Activated CD4-positive, alpha-beta memory T cell treated with anti-CD3 and anti-CD28 coated beads for 36 hours (primary cell): ENCODE measurements around the gene KCNC4. TPM values are rescaled to one million over a fixed set of nuclear protein-coding genes. Genes with fewer than 3 reads are reported as not detected.

Experiments used
- CTCF ChIA-PET: fragments of 350-600 bp; sonication (Branson Sonifier 250); formaldehyde crosslinking; loops from one replicate; lab custom pipeline; 2021; ENCODE audit warnings: antibody characterized with exemption, inconsistent platforms; lab: Charles Lee
- POLR2A ChIA-PET: fragments of 350-600 bp; sonication (Branson Sonifier 250); formaldehyde crosslinking; loops from one replicate; lab custom pipeline; 2021; ENCODE audit warnings: antibody characterized with exemption; lab: Charles Lee
- DNase-seq: peaks from one replicate; pipeline ENCODE4 v3.0.0-alpha.2; 2020
- H3K27ac Mint-ChIP-seq: one replicate; pipeline ENCODE4 v1.8.0; 2021; ENCODE audit warnings: mixed read lengths
- H3K27me3 Mint-ChIP-seq: one replicate; pipeline ENCODE4 v1.8.0; 2021; ENCODE audit warnings: mixed read lengths
- H3K36me3 Mint-ChIP-seq: one replicate; pipeline ENCODE4 v1.8.0; 2021; ENCODE audit warnings: mixed read lengths
- H3K4me1 Mint-ChIP-seq: one replicate; pipeline ENCODE4 v1.8.0; 2021; ENCODE audit warnings: low read depth, mixed read lengths
- H3K4me3 Mint-ChIP-seq: one replicate; pipeline ENCODE4 v1.8.0; 2021; ENCODE audit warnings: mild to moderate bottlenecking, mixed read lengths
- H3K9me3 Mint-ChIP-seq: one replicate; pipeline ENCODE4 v1.8.0; 2021; ENCODE audit warnings: mixed read lengths
- intact Hi-C: fragments of 100-400 bp; cut with micrococcal nuclease; formaldehyde crosslinking; loops from one replicate; pipeline ENCODE4 v1.15.1; 2023
- total RNA-seq, 2 experiments: library from RNA; stranded (reverse); gene quantifications; one replicate each; pipeline ENCODE4 v1.2.3, GENCODE V29; 2021

The KCNC4 gene
- total RNA-seq, 2 experiments from 2014 or later = 15.0 to 15.1 TPM

DNA sequence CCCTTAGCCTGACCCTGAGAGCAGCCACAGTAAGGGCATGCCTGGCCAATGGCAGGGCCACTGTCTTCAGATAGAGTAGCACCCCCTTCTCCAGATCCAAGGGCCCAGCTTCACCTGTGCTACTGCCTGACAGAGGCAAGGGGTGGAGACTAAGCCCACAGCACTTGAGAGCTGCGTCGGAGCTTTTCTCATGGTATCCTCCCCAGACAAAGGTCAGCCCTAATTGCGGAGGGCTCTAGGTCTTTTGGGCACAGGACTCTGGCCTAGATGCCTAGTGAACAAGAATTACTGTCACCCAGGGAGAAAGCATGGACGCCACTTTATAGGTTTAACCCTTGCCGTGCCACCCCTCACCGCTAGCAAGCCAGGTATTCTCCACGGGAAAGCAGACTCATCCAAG is 15.1 kb downstream of the KCNC4 start:
- DNase-seq = no peak
- Mint-ChIP-seq H3K4me3 (no peak overlapping the region), H3K27me3 (no peaks in the 10 kb centered on the region), H3K9me3 (no peaks in the 10 kb centered on the region), H3K27ac (no peak overlapping the region), H3K36me3 (peaks cover 14% of the 10 kb centered on the region), H3K4me1 (no peaks in the 10 kb centered on the region)
- POLR2A ChIA-PET = no interaction called here
- intact Hi-C loops = no loop called here
- CTCF ChIA-PET = interaction anchor here (0.7 to 2.3 kb wide), 2 partner anchors 17 to 28 kb away, joined by 5 to 10 read pairs; no protein-coding TSS in a partner anchor

DNA sequence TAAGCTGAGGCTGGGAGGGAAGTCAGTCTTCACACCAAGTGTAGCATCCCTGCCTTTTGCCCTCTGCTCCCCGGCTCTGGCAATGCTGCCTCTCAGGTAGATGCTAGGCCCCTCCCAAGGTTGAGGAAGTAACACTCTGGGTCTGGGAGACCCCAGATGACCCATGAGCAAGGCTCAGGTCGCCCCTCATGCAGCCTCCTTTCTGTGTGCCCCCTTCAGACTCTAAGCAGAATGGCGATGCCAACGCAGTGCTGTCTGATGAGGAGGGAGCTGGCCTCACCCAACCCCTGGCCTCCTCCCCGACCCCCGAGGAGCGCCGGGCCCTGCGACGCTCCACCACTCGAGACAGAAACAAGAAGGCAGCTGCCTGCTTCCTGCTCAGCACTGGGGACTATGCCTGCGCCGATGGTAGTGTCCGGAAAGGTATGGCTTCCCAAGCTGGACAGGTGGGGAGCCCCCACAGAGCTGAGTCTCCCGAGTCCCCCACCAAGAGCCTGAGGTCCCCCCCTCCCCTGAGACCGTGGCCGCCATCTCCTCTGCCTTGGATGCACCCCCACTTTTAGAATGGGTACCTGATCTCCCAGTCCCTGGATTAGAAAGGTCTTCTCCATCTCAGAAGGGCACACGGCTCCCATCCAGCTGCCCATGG is 15.8 kb downstream of the KCNC4 start:
- no peaks in the 10 kb centered on the region for H3K27me3 Mint-ChIP-seq
- H3K9me3 Mint-ChIP-seq = no peaks in the 10 kb centered on the region
- CTCF ChIA-PET = interaction anchor here (2.3 kb wide), 1 partner anchor 18 kb away, joined by 10 read pairs; no protein-coding TSS in a partner anchor
- intact Hi-C loops = no loop called here
- no peak for DNase-seq
- no peak overlapping the region for H3K27ac Mint-ChIP-seq
- H3K4me3 Mint-ChIP-seq = no peak overlapping the region
- POLR2A ChIA-PET = no interaction called here
- H3K36me3 Mint-ChIP-seq = peaks cover 14% of the 10 kb centered on the region
- no peaks in the 10 kb centered on the region for H3K4me1 Mint-ChIP-seq

DNA sequence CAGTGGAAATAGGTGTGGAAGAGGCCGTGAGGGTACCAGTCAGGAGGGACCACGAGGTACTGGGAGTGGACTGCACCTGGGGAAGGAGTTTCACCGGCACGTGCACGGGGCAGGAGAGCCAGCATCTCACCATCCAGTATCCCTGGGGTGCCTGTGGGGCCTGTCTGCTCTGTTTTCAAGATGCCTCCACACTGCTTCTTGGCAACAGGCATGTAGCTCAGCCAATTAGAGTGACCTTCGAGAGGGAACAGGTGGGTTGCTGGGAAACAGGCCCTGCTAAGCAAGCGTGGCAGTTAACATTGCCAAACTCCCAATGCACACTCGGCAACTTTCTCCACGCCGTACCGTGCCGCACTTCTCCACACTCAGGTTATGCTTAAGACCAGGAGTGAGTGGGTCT is 17.7 kb downstream of the KCNC4 start:
- peaks cover 14% of the 10 kb centered on the region for H3K36me3 Mint-ChIP-seq

DNA sequence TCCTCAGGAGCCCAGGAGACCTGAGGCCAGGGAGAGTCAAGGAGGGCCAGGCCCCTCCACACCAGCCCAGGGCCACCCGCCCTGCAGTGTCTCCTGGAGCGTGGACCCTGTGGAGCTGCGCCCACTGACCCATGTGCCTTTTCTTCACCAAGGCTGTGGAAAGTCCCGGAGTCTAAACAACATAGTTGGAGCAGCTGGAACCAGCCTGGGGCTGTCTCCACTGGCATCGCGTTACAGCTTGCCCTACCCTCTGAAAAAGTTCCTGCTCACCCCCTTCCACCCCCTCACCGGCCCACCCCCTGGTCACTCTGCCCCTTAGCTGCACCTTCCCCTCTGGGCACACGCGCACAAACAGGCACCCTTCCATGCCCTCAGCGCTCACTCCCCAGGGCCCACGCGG is 18.3 kb downstream of the KCNC4 start:
- DNase-seq = no peak
- no peak overlapping the region for H3K4me3 Mint-ChIP-seq
- no peaks in the 10 kb centered on the region for H3K27me3 Mint-ChIP-seq
- ChIA-PET POLR2A (no interaction called here), CTCF (interaction anchor here (0.7 to 2.0 kb wide), 2 partner anchors 20 to 32 kb away, joined by 3 to 8 read pairs; no protein-coding TSS in a partner anchor)
- H3K4me1 Mint-ChIP-seq = no peaks in the 10 kb centered on the region
- peaks cover 13% of the 10 kb centered on the region for H3K36me3 Mint-ChIP-seq
- H3K9me3 Mint-ChIP-seq = no peaks in the 10 kb centered on the region
- intact Hi-C loops = no loop called here
- no peak overlapping the region for H3K27ac Mint-ChIP-seq

More for the DNA sequence above, 17.7 kb downstream of the KCNC4 start:
- CTCF ChIA-PET = interaction anchor here (0.7 to 2.0 kb wide), 2 partner anchors 20 to 31 kb away, joined by 3 to 8 read pairs; no protein-coding TSS in a partner anchor
- Mint-ChIP-seq H3K9me3 (no peaks in the 10 kb centered on the region), H3K4me3 (no peak overlapping the region), H3K27me3 (no peaks in the 10 kb centered on the region), H3K27ac (no peak overlapping the region), H3K4me1 (no peaks in the 10 kb centered on the region)
- no peak for DNase-seq
- intact Hi-C loops = no loop called here
- POLR2A ChIA-PET = no interaction called here

DNA sequence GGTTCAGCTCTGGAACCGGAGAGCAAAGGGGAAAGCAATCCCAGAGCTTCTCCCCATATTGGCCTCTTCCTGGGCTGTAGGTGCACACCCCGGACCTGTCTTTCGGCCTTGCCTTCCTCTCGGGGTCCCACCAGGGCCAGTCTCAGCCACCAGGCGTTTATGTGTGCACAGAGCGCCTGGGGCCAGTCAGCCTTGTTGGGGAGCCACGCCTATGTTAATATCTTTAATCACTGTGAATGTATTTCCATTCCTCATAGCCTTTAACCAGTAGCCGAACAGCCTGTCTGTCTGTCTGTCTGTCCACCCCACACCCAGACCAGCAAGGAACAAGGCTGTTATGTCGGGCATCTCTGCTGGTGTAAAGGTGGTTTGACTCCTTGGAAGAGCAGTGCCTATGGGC is 18.8 kb downstream of the KCNC4 start:
- Mint-ChIP-seq H3K27me3 (no peaks in the 10 kb centered on the region), H3K36me3 (peaks cover 13% of the 10 kb centered on the region), H3K4me3 (no peak overlapping the region), H3K9me3 (no peaks in the 10 kb centered on the region), H3K27ac (no peak overlapping the region), H3K4me1 (no peaks in the 10 kb centered on the region)
- ChIA-PET CTCF (interaction anchor here (2.0 kb wide), 1 partner anchor 21 kb away, joined by 8 read pairs; no protein-coding TSS in a partner anchor), POLR2A (no interaction called here)
- intact Hi-C loops = no loop called here
- no peak for DNase-seq

- Mint-ChIP-seq H3K4me1 (peaks cover 3% of the 10 kb centered on the region), H3K27ac (no peak overlapping the region), H3K9me3 (no peaks in the 10 kb centered on the region), H3K36me3 (peaks cover 9% of the 10 kb centered on the region), H3K4me3 (no peak overlapping the region), H3K27me3 (no peaks in the 10 kb centered on the region)
- intact Hi-C loops = no loop called here
- DNase-seq = no peak
- ChIA-PET POLR2A (no interaction called here), CTCF (interaction anchor here (2.0 kb wide), 1 partner anchor 21 kb away, joined by 8 read pairs; no protein-coding TSS in a partner anchor)
Measured at GRCh38 chr1:110229348-110230001, 19.4 kb downstream of the KCNC4 start.

DNA sequence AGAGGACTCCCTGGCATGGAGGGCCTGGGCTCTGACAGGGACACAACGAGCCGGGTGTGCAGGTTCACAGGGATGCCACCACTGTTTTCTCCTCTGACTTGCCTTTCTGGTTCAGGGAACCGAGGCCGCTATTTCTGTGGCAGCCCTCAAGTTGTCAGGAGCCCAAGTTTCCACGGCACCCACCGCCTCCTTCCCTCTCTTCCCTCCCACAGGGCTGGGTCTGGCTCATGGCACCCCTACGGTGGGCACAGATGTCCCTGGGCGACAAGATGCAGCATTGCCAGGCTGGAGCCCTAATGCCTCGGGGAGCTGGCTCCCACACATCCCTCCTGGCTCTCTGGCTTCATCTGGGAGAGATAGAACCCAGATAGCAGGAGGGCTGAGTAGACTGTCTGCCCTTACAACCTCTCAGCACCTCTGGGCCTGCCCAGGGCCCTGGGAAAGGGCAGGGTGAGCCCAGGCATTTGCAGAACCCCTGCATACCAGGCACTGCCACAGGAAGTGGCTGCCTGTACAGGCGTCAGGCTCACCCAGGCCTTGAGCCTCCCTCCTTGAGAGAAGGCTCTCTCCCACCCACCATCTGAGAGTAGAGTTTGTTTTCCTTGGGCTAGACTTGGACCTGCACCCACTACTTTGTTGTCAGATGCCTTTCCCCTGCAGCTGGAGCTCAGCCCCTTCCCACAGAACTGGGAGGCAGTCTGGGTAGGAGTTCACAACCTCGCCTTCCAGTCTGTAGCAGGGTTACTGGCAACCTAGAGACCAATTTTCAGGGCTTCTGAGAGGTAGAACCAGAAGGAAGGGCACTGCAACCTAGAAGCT is 20.5 kb downstream of the KCNC4 start:
- Mint-ChIP-seq H3K36me3 (peaks cover 14% of the 10 kb centered on the region), H3K4me1 (peaks cover 14% of the 10 kb centered on the region), H3K27me3 (no peaks in the 10 kb centered on the region), H3K27ac (no peak overlapping the region), H3K9me3 (no peaks in the 10 kb centered on the region), H3K4me3 (no peak overlapping the region)
- ChIA-PET POLR2A (no interaction called here), CTCF (interaction anchor here (2.5 kb wide), 1 partner anchor 23 kb away, joined by 9 read pairs; no protein-coding TSS in a partner anchor)
- DNase-seq = no peak
- intact Hi-C loops = no loop called here

- POLR2A ChIA-PET = no interaction called here
- Mint-ChIP-seq H3K27me3 (no peaks in the 10 kb centered on the region), H3K9me3 (no peaks in the 10 kb centered on the region), H3K4me3 (no peak overlapping the region), H3K27ac (no peak overlapping the region), H3K36me3 (peaks cover 21% of the 10 kb centered on the region), H3K4me1 (peaks cover 46% of the 10 kb centered on the region)
- CTCF ChIA-PET = no interaction called here
- DNase-seq = no peak
- intact Hi-C loops = no loop called here
Measured at GRCh38 chr1:110233861-110234260, 23.7 kb downstream of the KCNC4 start.

DNA sequence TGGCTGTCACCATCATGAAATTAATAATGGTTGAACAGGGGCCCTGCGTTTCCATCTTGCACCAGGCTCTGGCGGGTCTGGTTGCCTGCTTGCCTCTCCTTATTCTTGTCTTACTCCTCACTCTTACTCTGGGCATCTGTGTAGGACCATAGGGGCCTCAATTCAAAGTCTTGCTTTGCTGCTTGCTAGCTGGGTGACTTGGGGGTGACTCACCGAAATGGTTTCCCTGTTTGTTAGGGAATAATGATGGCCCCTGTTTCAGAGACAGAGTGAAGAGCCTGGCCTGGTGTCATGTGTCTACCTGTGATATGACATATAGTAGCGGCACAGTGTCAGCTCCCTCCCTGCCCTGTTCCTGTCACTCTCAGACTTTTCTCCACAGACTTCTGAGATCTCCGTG is 24.6 kb downstream of the KCNC4 start:
- Mint-ChIP-seq H3K4me3 (peak overlapping the region; percentile 24), H3K4me1 (peaks cover 54% of the 10 kb centered on the region), H3K27ac (peak overlapping the region; percentile 97), H3K9me3 (no peaks in the 10 kb centered on the region), H3K27me3 (no peaks in the 10 kb centered on the region), H3K36me3 (peaks cover 23% of the 10 kb centered on the region)
- ChIA-PET POLR2A (interaction anchor here (1.3 kb wide), 1 partner anchor 17 kb away, joined by 4 read pairs; no protein-coding TSS in a partner anchor), CTCF (interaction anchor here (0.6 to 3.8 kb wide), 3 partner anchors 27 to 1273 kb away, joined by 3 to 22 read pairs (median 17); no protein-coding TSS in a partner anchor)
- peak; percentile 19 for DNase-seq
- intact Hi-C loops = loop anchor here (5.0 kb wide), 3 partner anchors 32 to 413 kb away; no protein-coding TSS in a partner anchor

DNA sequence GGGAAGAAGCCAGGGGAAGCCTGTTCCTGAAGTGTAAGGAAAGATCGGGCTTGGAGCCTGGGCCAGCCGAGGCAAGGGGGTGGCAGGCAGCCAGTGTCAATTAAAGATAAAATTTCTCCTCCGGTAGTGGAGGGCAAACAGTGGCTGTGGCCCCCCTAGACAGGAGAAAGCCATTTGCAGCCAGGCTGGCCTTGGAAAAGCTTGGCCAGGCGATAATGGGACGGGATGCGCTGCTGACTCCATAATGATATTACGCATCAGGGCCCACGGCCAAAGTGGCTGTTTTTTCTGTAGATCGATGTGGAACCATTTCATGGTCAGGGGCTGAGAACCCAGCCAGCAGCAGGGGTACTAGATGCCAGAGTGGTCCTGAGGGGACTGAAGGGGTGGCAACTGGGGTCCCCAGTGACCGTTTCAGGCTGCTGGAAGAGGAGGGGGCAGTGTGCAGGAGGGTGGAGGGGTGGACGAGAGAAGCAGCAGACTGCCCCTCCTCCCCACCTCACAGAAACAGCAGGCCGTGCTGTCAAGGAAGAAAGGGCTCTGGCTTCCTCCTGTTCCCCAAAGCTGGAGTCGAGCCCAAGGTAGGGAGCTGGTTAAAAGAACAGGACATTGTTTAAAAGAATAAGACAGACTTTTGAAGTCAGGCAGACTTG is 25.2 kb downstream of the KCNC4 start:
- ChIA-PET POLR2A (interaction anchor here (1.3 to 1.9 kb wide), 3 partner anchors 18 to 23 kb away, joined by 4 to 14 read pairs (median 7); no protein-coding TSS in a partner anchor), CTCF (interaction anchor here (1.2 to 3.8 kb wide), 4 partner anchors 26 to 225 kb away, joined by 4 to 22 read pairs (median 12); no protein-coding TSS in a partner anchor)
- intact Hi-C loops = loop anchor here (5.0 kb wide), 3 partner anchors 33 to 412 kb away; no protein-coding TSS in a partner anchor
- Mint-ChIP-seq H3K9me3 (no peaks in the 10 kb centered on the region), H3K36me3 (peaks cover 22% of the 10 kb centered on the region), H3K27me3 (no peaks in the 10 kb centered on the region), H3K4me1 (peaks cover 56% of the 10 kb centered on the region), H3K4me3 (peak overlapping the region; percentile 24), H3K27ac (peak overlapping the region; percentile 97)
- no peak for DNase-seq
